HepG2 (cell line): ENCODE data around the gene OR6C68. TPM values are rescaled to one million over a fixed set of nuclear protein-coding genes. Genes with fewer than 3 reads are reported as not detected.
A peak's percentile ranks its signal among the peaks of the same experiment; 100 is the strongest.

Experiments
- ATF1 ChIP-seq: IDR thresholded peaks from 2 replicates; pipeline ENCODE4 v1.6.1; 2016; ENCODE audit warnings: mild to moderate bottlenecking, control low read depth
- ATF2 ChIP-seq: sonication (generic); formaldehyde crosslinking; IDR thresholded peaks from 2 replicates; pipeline ENCODE4 v1.4.0; 2020; ENCODE audit warnings: missing genetic modification reagents
- FOXK1 ChIP-seq: sonication (generic); formaldehyde crosslinking; IDR thresholded peaks from 2 replicates; pipeline ENCODE4 v1.4.0; 2020; ENCODE audit warnings: low read depth, missing genetic modification reagents, borderline replicate concordance
- FOXO1 ChIP-seq: sonication (generic); formaldehyde crosslinking; IDR thresholded peaks from 2 replicates; pipeline ENCODE4 v1.4.0; 2020; ENCODE audit warnings: missing genetic modification reagents
- FOXP1 ChIP-seq, 2 experiments: fragments of 450-650 bp in 1 of 2; IDR thresholded peaks; 2 replicates each; pipeline ENCODE4 v1.6.1; 2017 to 2018; ENCODE audit warnings: antibody characterized with exemption in 1 of 2
- HMG20A ChIP-seq: IDR thresholded peaks from 2 replicates; pipeline ENCODE4 v1.6.1; 2016; ENCODE audit warnings: borderline replicate concordance
- HNF1A ChIP-seq, 2 experiments: sonication (generic) in 1 of 2; formaldehyde crosslinking in 1 of 2; IDR thresholded peaks; 2 replicates each; pipeline versions ENCODE4 v1.4.0 to v1.6.1; 2016 to 2020; ENCODE audit warnings: borderline replicate concordance in 1 of 2, low read depth in 1 of 2, mild to moderate bottlenecking in 1 of 2, missing genetic modification reagents in 1 of 2
- HOMEZ ChIP-seq: IDR thresholded peaks from 2 replicates; pipeline ENCODE4 v1.6.1; 2016; ENCODE audit warnings: low read depth
- MBD4 ChIP-seq: IDR thresholded peaks from 2 replicates; pipeline ENCODE4 v1.6.1; 2012; ENCODE audit warnings: low read length, inconsistent platforms, borderline replicate concordance
- PHF21A ChIP-seq: sonication (generic); formaldehyde crosslinking; IDR thresholded peaks from 2 replicates; pipeline ENCODE4 v1.5.0; 2020; ENCODE audit warnings: mild to moderate bottlenecking, missing genetic modification reagents
- SMC3 ChIP-seq: IDR thresholded peaks from 2 replicates; pipeline ENCODE4 v1.6.1; 2011; ENCODE audit warnings: low read length, improper control_type of control experiment
- SOX5 ChIP-seq: IDR thresholded peaks from 2 replicates; pipeline ENCODE4 v1.6.1; 2016; ENCODE audit warnings: borderline replicate concordance
- STAT6 ChIP-seq: sonication (generic); formaldehyde crosslinking; IDR thresholded peaks from 2 replicates; pipeline ENCODE4 v1.4.0; 2020; ENCODE audit warnings: missing genetic modification reagents, mild to moderate bottlenecking, borderline replicate concordance
- ZBTB44 ChIP-seq: sonication (generic); formaldehyde crosslinking; IDR thresholded peaks from 2 replicates; pipeline ENCODE4 v1.4.0; 2020; ENCODE audit warnings: missing genetic modification reagents
- ZNF12 ChIP-seq: sonication (generic); formaldehyde crosslinking; IDR thresholded peaks from 2 replicates; pipeline ENCODE4 v1.5.0; 2020; ENCODE audit warnings: missing genetic modification reagents
- ZNF547 ChIP-seq: sonication (generic); formaldehyde crosslinking; IDR thresholded peaks from 2 replicates; pipeline ENCODE4 v1.5.1; 2020; ENCODE audit warnings: mild to moderate bottlenecking, missing genetic modification reagents
- ZNF572 ChIP-seq: sonication (generic); formaldehyde crosslinking; IDR thresholded peaks from 2 replicates; pipeline ENCODE4 v1.5.1; 2020; ENCODE audit warnings: mild to moderate bottlenecking, missing genetic modification reagents
- ZNF580 ChIP-seq: IDR thresholded peaks from 2 replicates; pipeline ENCODE4 v1.6.1; 2016; ENCODE audit warnings: low read depth, borderline replicate concordance
- polyA plus RNA-seq, 8 experiments: library from polyadenylated mRNA; depleted of rRNA in 3 of 8; stranded (reverse) in 7 of 8; unstranded in 1 of 8; fragments of >200 nt; fragmentation: Illumina TruSeq in 4 of 8; extraction: Trizol in 4 of 8; gene quantifications; 2 replicates each; pipeline versions ENCODE4 v1.2.1 to v1.2.3, GENCODE V29; 2011 to 2016; ENCODE audit warnings: low read depth in 4 of 8, missing spikeins in 1 of 8, mixed read lengths in 1 of 8; ENCODE audit not compliant: insufficient read depth in 1 of 8
- total RNA-seq, 5 experiments: library from RNA; depleted of rRNA; stranded (reverse); fragments of >200 nt; fragmentation: Illumina TruSeq; extraction: Trizol; gene quantifications; 2 replicates each; pipeline ENCODE4 v1.2.3, GENCODE V29; 2016; ENCODE audit warnings: low read depth in 1 of 5

OR6C68 gene
- total and polyA plus RNA-seq, 2 of the 13 experiments (the other 11 are each of a cell fraction or from before 2014, with no cell fraction given): not detected

GRCh38 chr12:55499810-55500252 lies 7.7 kb downstream of the OR6C68 start (continued):
- TF ChIP-seq STAT6 (CRISPR knock-in tag) (0 out of 2 replicates have a peak, but pooled peaks have one; percentile 74), ZBTB44 (CRISPR knock-in tag) (no peak), ZNF12 (CRISPR knock-in tag) (peak; percentile 76), HMG20A (peak; percentile 78), SMC3 (peak; percentile 14; the same call in 1 of the 2 replicates), ZNF572 (CRISPR knock-in tag) (no peak), FOXK1 (CRISPR knock-in tag) (peak; percentile 37; the same call in 1 of the 2 replicates), ATF2 (0 out of 2 replicates have a peak, but pooled peaks have one; percentile 51), ATF1 (CRISPR knock-in tag) (peak; percentile 39; the same call in 1 of the 2 replicates), FOXO1 (CRISPR knock-in tag) (peak; percentile 67), ZNF547 (no peak), MBD4 (peak; percentile 53; the same call in 1 of the 2 replicates), HNF1A (IDR thresholded peaks at IDR 0.05; ENCODE audit: low read depth) (peak; percentile 76; the same call in 1 of the 2 replicates), HNF1A (CRISPR knock-in tag; IDR thresholded peaks at IDR 0.05; ENCODE audit: borderline replicate concordance) (peak; percentile 88; the same call in 1 of the 2 replicates), SOX5 (peak; percentile 92), ZNF580 (peak; percentile 66; the same call in 1 of the 2 replicates), PHF21A (peak; percentile 68), HOMEZ (CRISPR knock-in tag) (peak; percentile 59; the same call in 1 of the 2 replicates), FOXP1 (IDR thresholded peaks at IDR 0.05) (no peak), FOXP1 (CRISPR knock-in tag; IDR thresholded peaks at IDR 0.05) (peak; percentile 71)
